GM12864 (cell line): ENCODE data around the gene ARHGEF7.
A peak's percentile ranks its signal among the peaks of the same experiment; 100 is the strongest.

Experiments
- DNase-seq: peaks from one replicate; pipeline ENCODE4 v3.0.0-alpha.2; 2011; ENCODE audit warnings: low read depth
- H3K4me3 ChIP-seq: 2 replicates; pipeline ENCODE4 v1.5.1; 2011; ENCODE audit warnings: mild to moderate bottlenecking, low read depth, low read length, control low read depth
- TF ChIP-seq, protein P1 (sequence below): IDR thresholded peaks from 2 replicates; pipeline ENCODE4 v1.5.1; 2011; ENCODE audit warnings: low read depth, mild to moderate bottlenecking, moderate library complexity, low read length, control low read depth, inconsistent platforms; ENCODE audit errors: missing control alignments

ARHGEF7 gene

DNA sequence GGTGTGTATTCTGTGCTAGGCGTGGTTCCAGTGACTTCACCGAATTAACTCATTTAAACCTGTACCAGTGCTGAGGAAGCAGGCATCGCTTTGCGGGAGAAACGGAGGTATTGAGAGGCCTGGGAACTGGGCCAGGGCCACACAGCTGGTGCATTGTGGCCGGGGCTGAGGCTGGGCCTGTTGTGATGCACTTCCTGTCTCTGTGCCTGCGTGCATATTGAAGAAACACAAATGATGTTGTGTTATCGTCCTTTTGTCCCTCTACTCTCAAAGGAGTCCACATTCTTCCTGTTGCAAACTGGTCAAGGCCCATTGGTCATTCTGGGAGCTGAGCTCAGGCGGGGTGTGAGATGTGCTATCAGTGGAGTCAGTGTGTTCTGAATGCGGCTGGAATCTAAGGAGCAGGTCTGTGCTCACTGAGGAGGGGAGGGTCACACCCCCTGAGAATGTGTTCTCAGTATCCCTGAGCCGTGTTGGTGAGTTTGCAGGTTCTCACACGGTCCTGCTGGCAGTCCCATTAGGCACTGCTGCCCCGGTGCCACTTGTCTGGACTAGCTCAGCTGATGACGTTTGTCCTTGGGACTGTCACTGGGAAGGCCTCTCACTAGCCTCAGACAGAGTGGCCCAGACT, 62.1 kb downstream of the ARHGEF7 start:
- no peak for DNase-seq
- H3K4me3 ChIP-seq = no peak overlapping the region

DNA sequence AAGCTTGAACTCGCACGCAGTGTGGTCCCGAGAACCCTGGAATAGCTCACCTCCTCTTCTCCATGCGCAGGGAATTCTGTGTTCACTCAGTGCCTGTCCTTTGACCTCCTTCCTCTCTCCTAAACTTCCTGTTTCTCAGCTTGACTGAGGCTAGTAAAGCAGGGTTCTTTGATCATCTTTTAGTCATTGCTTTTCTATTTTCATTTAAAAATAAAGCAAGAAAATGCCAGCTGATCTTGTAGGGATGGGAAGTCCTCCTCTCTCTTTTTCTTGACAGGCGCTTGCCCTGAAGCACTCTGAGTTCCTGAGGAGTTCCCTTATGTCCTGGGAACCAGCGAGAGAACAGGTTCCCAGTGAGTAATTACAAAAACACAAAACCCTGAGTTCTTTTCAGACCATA, 62.8 kb downstream of the ARHGEF7 start:
- no peak for DNase-seq
- no peak overlapping the region for H3K4me3 ChIP-seq
- TF ChIP-seq, protein P1, sequence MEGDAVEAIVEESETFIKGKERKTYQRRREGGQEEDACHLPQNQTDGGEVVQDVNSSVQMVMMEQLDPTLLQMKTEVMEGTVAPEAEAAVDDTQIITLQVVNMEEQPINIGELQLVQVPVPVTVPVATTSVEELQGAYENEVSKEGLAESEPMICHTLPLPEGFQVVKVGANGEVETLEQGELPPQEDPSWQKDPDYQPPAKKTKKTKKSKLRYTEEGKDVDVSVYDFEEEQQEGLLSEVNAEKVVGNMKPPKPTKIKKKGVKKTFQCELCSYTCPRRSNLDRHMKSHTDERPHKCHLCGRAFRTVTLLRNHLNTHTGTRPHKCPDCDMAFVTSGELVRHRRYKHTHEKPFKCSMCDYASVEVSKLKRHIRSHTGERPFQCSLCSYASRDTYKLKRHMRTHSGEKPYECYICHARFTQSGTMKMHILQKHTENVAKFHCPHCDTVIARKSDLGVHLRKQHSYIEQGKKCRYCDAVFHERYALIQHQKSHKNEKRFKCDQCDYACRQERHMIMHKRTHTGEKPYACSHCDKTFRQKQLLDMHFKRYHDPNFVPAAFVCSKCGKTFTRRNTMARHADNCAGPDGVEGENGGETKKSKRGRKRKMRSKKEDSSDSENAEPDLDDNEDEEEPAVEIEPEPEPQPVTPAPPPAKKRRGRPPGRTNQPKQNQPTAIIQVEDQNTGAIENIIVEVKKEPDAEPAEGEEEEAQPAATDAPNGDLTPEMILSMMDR = no peak

More for the DNA sequence above, 62.1 kb downstream of the ARHGEF7 start:
- TF ChIP-seq, protein P1 = no peak

DNA sequence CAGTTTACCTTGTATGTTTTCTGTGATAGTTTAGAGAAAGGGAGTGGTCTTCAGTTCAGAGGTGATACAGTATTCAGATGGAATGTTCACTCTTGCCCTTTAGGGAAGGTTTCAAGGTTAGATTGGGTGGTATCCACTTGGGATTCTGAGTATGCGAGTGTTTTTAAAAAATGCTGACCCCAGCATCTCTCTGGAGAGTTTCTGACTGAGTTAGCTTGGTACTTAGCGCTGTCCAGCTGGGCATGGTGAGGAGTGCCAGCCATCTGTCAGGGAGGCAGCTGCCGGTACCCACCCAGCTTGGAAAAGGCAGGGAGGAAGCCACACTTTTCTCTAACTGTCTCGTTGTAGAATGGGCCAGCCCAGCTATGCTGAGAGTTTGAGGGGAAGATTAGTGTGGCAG, 63.3 kb downstream of the ARHGEF7 start:
- no peak overlapping the region for H3K4me3 ChIP-seq
- DNase-seq = no peak
- TF ChIP-seq, protein P1 = no peak

DNA sequence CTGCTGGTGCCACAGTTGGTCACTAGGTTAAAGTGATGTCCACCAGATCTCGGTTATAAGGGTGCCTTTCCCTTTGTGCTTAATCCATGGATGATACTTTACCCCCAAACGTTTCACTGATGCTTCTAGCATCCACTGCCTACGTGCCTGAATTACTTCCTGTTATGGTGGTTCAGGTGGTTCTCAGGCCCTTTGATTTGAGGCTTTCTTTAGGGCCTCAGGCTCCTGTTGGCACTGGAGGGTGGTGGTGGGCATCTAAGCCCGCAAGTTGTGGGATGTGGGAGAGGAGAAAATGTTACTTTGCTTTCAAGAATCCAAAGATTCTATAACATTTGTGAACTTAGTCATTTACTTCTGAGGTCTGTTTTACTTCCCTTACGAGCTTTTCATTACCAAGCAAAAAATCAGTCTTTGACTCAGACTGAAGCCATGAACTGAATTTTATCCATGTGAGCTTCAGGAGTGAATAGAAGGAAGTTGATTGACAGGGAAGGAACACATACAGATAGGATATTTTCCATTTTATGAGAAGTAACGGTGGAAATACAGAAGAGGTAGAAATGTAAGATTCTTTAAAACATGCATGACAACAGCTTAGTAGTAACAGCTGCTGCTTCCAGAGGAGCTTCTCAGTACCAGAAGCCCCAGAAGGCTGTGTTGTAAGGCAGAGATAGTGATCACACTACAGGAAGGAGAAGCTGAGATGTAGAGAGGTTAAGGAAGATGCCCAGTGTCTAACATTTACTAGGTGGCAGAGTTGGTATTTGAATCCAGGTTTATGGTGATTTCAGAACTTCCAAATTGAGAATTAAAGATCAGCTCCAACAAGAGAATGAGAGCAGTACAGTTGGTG, 65.0 kb downstream of the ARHGEF7 start:
- DNase-seq = no peak
- TF ChIP-seq, protein P1 = no peak
- H3K4me3 ChIP-seq = no peak overlapping the region

DNA sequence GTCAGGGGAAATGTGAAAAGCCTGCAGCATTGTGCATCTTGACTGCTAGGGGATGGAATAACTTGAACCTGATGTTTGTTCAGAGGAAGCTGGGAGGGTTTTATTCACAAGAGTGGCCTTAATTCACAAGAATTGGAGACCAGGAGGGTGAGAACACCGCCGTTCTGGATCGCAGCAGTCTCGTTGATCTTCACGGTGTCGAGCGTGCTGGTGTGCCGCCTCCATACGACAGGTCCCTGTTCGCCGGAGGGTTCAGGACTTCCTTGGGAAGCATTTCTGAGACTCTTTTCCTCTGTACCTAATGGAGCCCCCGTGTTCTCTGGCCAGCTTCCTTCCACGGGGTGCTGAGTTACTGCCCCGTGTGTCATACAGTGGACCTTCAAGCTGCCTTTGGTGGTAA, 66.9 kb downstream of the ARHGEF7 start:
- TF ChIP-seq, protein P1 = no peak

DNA sequence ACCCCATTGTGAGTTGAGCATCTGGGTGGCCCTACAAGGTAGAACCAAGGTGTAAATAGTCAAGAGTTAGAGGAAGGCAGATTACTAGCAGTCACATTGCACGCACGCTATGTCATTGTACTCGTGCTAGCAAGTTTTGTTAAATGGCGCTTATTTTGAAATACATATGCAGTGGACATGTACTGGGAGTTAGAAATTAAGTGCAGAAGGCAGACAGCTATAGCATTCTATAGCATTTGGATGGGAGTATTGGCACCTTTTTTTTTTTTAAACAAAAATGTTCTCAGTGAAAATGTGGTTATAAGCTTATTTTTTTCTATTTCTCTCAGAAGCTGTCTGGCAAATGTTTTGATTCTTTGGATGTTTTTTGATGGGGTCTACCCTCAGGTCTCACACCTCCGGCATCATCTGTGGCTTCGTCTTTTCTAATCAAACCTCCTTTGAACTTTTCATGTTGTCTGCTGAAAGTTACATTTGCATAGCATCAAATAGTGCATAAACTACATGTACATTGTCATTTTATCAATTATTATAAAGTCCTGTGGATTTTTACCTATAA, 68.1 kb downstream of the ARHGEF7 start:
- DNase-seq = no peak
- H3K4me3 ChIP-seq = no peak overlapping the region
- TF ChIP-seq, protein P1 = no peak

More for the DNA sequence above, 66.9 kb downstream of the ARHGEF7 start:
- no peak overlapping the region for H3K4me3 ChIP-seq
- no peak for DNase-seq

DNA sequence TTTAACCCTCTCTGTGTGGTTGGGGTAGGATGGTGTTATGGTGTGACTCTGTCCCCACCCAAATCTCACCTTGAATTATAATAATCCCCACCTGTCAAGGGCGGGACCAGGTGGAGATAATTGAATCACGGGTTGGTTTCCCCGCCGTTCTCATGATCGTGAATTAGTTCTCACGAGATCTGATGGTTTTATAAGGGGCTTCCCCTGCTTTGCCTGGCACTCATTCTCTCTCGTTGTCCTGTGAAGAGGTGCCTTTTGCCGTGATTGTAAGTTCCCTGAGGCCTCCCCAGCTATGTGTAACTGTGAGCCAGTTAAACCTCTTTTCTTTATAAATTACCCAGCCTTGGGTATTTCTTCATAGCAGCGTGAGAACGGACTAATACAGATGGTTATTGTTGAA, 68.8 kb downstream of the ARHGEF7 start:
- TF ChIP-seq, protein P1 = no peak
- peak overlapping the region; percentile 41; the same call in 1 of the 2 replicates for H3K4me3 ChIP-seq

More for the DNA sequence above, 68.8 kb downstream of the ARHGEF7 start:
- no peak for DNase-seq
